Articular chondrocyte of knee joint (primary cell): ENCODE measurements around the gene AREG. TPM values are rescaled to one million over a fixed set of nuclear protein-coding genes. Genes with fewer than 3 reads are reported as not detected.

ENCODE experiments used
- total RNA-seq: library from RNA; depleted of rRNA; stranded (reverse); fragments of >200 nt; gene quantifications from 2 replicates; pipeline ENCODE4 v1.2.3, GENCODE V29; 2012

AREG gene
- total RNA-seq, result not detected in 2 replicates

DNA sequence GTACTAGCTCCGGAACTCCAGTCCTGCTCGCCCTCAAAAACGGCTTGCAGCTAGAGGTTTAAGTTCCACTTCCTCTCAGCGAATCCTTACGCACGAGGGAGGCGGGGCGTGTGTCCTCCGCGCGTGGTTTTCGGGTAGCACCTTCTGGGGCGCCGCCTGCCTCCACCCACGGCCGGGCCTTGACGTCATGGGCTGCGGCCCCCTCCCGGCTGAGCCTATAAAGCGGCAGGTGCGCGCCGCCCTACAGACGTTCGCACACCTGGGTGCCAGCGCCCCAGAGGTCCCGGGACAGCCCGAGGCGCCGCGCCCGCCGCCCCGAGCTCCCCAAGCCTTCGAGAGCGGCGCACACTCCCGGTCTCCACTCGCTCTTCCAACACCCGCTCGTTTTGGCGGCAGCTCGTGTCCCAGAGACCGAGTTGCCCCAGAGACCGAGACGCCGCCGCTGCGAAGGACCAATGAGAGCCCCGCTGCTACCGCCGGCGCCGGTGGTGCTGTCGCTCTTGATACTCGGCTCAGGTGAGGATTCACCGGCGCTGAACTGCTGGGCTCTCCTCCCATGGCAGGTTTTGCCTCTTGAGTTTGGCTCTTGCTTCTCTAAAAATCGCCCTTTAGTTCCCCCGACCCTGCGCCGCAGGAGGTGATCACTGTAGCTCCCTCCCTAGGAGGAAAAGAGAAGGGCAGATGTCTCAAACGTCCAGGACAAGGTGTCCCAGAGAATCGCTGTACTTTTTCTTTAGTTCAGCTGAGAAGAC, at the start of gene AREG:
Gene AREG, plus strand, starts transcription at position 246 of the 752 bp plus-strand sequence. Its CDS starts 210 bp downstream, at position 456.

Other genes with a start within 250 kb of the AREG start
- 0.13 and 3.4 TPM in 2 replicates for gene EPGN, start 136.7 kb upstream of the AREG start, total RNA-seq
- under 0.01 and 0.22 TPM in 2 replicates for gene EREG, start 80.0 kb upstream of the AREG start, total RNA-seq